ENCODE data around the gene FBXW2.
"Not testable (repeated sequence)": the region's sequence is repeated elsewhere in the genome, so short reads cannot be mapped to it uniquely, and the experiment has no call there.

The FBXW2 gene

GRCh38 chr9:120768247-120768646 lies 25.0 kb downstream of the FBXW2 start:
- H3K27ac Mint-ChIP-seq = no peak overlapping the region
- no peaks in the 10 kb centered on the region for H3K27me3 Mint-ChIP-seq (ENCODE audit: low read depth)
- H3K9me3 Mint-ChIP-seq = no peaks in the 10 kb centered on the region
- H3K4me3 Mint-ChIP-seq = no peak overlapping the region
- peaks cover 52% of the 10 kb centered on the region for H3K36me3 Mint-ChIP-seq (ENCODE audit: low read depth)
- peaks cover 37% of the 10 kb centered on the region for H3K4me1 Mint-ChIP-seq (ENCODE audit: low read depth)

GRCh38 chr9:120767451-120767850 lies 25.8 kb downstream of the FBXW2 start:
- Mint-ChIP-seq H3K36me3 (ENCODE audit: low read depth) (peaks cover 50% of the 10 kb centered on the region), H3K27ac (no peak overlapping the region), H3K9me3 (no peaks in the 10 kb centered on the region), H3K4me1 (ENCODE audit: low read depth) (peaks cover 35% of the 10 kb centered on the region), H3K4me3 (no peak overlapping the region), H3K27me3 (ENCODE audit: low read depth) (no peaks in the 10 kb centered on the region)

- Mint-ChIP-seq H3K4me1 (ENCODE audit: low read depth) (peaks cover 28% of the 10 kb centered on the region), H3K27ac (no peak overlapping the region), H3K4me3 (no peak overlapping the region), H3K9me3 (no peaks in the 10 kb centered on the region), H3K27me3 (ENCODE audit: low read depth) (no peaks in the 10 kb centered on the region), H3K36me3 (ENCODE audit: low read depth) (peaks cover 45% of the 10 kb centered on the region)
Measured at GRCh38 chr9:120765910-120766425, 27.2 kb downstream of the FBXW2 start.

- Mint-ChIP-seq H3K27me3 (ENCODE audit: low read depth) (no peaks in the 10 kb centered on the region), H3K4me3 (no peak overlapping the region), H3K9me3 (no peaks in the 10 kb centered on the region), H3K36me3 (ENCODE audit: low read depth) (peaks cover 35% of the 10 kb centered on the region), H3K27ac (no peak overlapping the region), H3K4me1 (ENCODE audit: low read depth) (peaks cover 19% of the 10 kb centered on the region)
Measured at GRCh38 chr9:120764476-120764875, 28.7 kb downstream of the FBXW2 start.

- Mint-ChIP-seq H3K36me3 (ENCODE audit: low read depth) (peaks cover 26% of the 10 kb centered on the region), H3K4me3 (no peak overlapping the region), H3K27me3 (ENCODE audit: low read depth) (no peaks in the 10 kb centered on the region), H3K9me3 (no peaks in the 10 kb centered on the region), H3K4me1 (ENCODE audit: low read depth) (peaks cover 12% of the 10 kb centered on the region), H3K27ac (no peak overlapping the region)
Measured at GRCh38 chr9:120761006-120761405, 32.2 kb downstream of the FBXW2 start.

- Mint-ChIP-seq H3K27me3 (ENCODE audit: low read depth) (no peaks in the 10 kb centered on the region), H3K4me3 (no peak overlapping the region), H3K4me1 (ENCODE audit: low read depth) (peaks cover 9% of the 10 kb centered on the region), H3K27ac (no peak overlapping the region), H3K9me3 (no peaks in the 10 kb centered on the region), H3K36me3 (ENCODE audit: low read depth) (peaks cover 19% of the 10 kb centered on the region)
Measured at GRCh38 chr9:120759755-120760400, 33.3 kb downstream of the FBXW2 start.

- Mint-ChIP-seq H3K4me3 (no peak overlapping the region), H3K9me3 (no peaks in the 10 kb centered on the region), H3K27ac (no peak overlapping the region), H3K27me3 (ENCODE audit: low read depth) (no peaks in the 10 kb centered on the region), H3K36me3 (ENCODE audit: low read depth) (peaks cover 10% of the 10 kb centered on the region), H3K4me1 (ENCODE audit: low read depth) (peaks cover 9% of the 10 kb centered on the region)
Measured at GRCh38 chr9:120758544-120758943, 34.7 kb downstream of the FBXW2 start.

- Mint-ChIP-seq H3K9me3 (no peaks in the 10 kb centered on the region), H3K27me3 (ENCODE audit: low read depth) (no peaks in the 10 kb centered on the region), H3K4me3 (no peak overlapping the region), H3K27ac (no peak overlapping the region), H3K4me1 (ENCODE audit: low read depth) (peaks cover 9% of the 10 kb centered on the region), H3K36me3 (ENCODE audit: low read depth) (peaks cover 10% of the 10 kb centered on the region)
Measured at GRCh38 chr9:120757026-120757913, 35.9 kb downstream of the FBXW2 start.

- H3K4me3 Mint-ChIP-seq = no peak overlapping the region
- no peaks in the 10 kb centered on the region for H3K27me3 Mint-ChIP-seq (ENCODE audit: low read depth)
- H3K9me3 Mint-ChIP-seq = no peaks in the 10 kb centered on the region
- H3K36me3 Mint-ChIP-seq (ENCODE audit: low read depth) = peaks cover 10% of the 10 kb centered on the region
- no peak overlapping the region for H3K27ac Mint-ChIP-seq
- H3K4me1 Mint-ChIP-seq (ENCODE audit: low read depth) = peaks cover 9% of the 10 kb centered on the region
Measured at GRCh38 chr9:120756531-120756930, 36.7 kb downstream of the FBXW2 start.

- no peak overlapping the region for H3K27ac Mint-ChIP-seq
- no peaks in the 10 kb centered on the region for H3K27me3 Mint-ChIP-seq (ENCODE audit: low read depth)
- H3K4me1 Mint-ChIP-seq (ENCODE audit: low read depth) = peaks cover 9% of the 10 kb centered on the region
- H3K4me3 Mint-ChIP-seq = no peak overlapping the region
- H3K36me3 Mint-ChIP-seq (ENCODE audit: low read depth) = peaks cover 8% of the 10 kb centered on the region
- no peaks in the 10 kb centered on the region for H3K9me3 Mint-ChIP-seq
Measured at GRCh38 chr9:120755810-120756434, 37.3 kb downstream of the FBXW2 start.

GRCh38 chr9:120755044-120755443 lies 38.2 kb downstream of the FBXW2 start:
- H3K27ac Mint-ChIP-seq = no peak overlapping the region
- H3K4me1 Mint-ChIP-seq (ENCODE audit: low read depth) = peaks cover 9% of the 10 kb centered on the region
- no peaks in the 10 kb centered on the region for H3K27me3 Mint-ChIP-seq (ENCODE audit: low read depth)

GRCh38 chr9:120750421-120750820 lies 42.8 kb downstream of the FBXW2 start:
- H3K36me3 Mint-ChIP-seq (ENCODE audit: low read depth) = no peaks in the 10 kb centered on the region
- H3K4me3 Mint-ChIP-seq = no peak overlapping the region
- no peak overlapping the region for H3K27ac Mint-ChIP-seq
- H3K9me3 Mint-ChIP-seq = no peaks in the 10 kb centered on the region
- peaks cover 3% of the 10 kb centered on the region for H3K4me1 Mint-ChIP-seq (ENCODE audit: low read depth)
- no peaks in the 10 kb centered on the region for H3K27me3 Mint-ChIP-seq (ENCODE audit: low read depth)

More at GRCh38 chr9:120755044-120755443, 38.2 kb downstream of the FBXW2 start:
- Mint-ChIP-seq H3K4me3 (no peak overlapping the region), H3K9me3 (no peaks in the 10 kb centered on the region), H3K36me3 (ENCODE audit: low read depth) (peaks cover 7% of the 10 kb centered on the region)

GRCh38 chr9:120746366-120746765 lies 46.9 kb downstream of the FBXW2 start:
- not testable (repeated sequence) for H3K9me3 Mint-ChIP-seq; H3K36me3 Mint-ChIP-seq (ENCODE audit: low read depth); H3K4me3 Mint-ChIP-seq; H3K27me3 Mint-ChIP-seq (ENCODE audit: low read depth); H3K4me1 Mint-ChIP-seq (ENCODE audit: low read depth); H3K27ac Mint-ChIP-seq

- Mint-ChIP-seq H3K4me1 (ENCODE audit: low read depth) (peaks cover 3% of the 10 kb centered on the region), H3K36me3 (ENCODE audit: low read depth) (no peaks in the 10 kb centered on the region), H3K4me3 (no peak overlapping the region), H3K27me3 (ENCODE audit: low read depth) (no peaks in the 10 kb centered on the region), H3K27ac (no peak overlapping the region), H3K9me3 (no peaks in the 10 kb centered on the region)
Measured at GRCh38 chr9:120745278-120745677, 47.9 kb downstream of the FBXW2 start.
